HFF-Myc (cell line): Measurements from ENCODE around the gene TAAR6.
"Not testable (repeated sequence)": the region's sequence is repeated elsewhere in the genome, so short reads cannot be mapped to it uniquely, and the experiment has no call there.

Experiments
- DNase-seq: peaks from one replicate; pipeline ENCODE4 v3.0.0-alpha.2; 2011; ENCODE audit warnings: low read depth; ENCODE audit errors: extremely low read depth
- H3K4me3 ChIP-seq: replicated peaks from 2 replicates; pipeline ENCODE4 v1.5.1; 2011; ENCODE audit warnings: low read depth, mild to moderate bottlenecking, control low read depth, low read length
- CTCF ChIP-seq: IDR thresholded peaks from 2 replicates; pipeline ENCODE4 v1.5.1; 2012; ENCODE audit warnings: mild to moderate bottlenecking, low read depth, low read length, control low read depth; ENCODE audit errors: missing control alignments

The TAAR6 gene

DNA sequence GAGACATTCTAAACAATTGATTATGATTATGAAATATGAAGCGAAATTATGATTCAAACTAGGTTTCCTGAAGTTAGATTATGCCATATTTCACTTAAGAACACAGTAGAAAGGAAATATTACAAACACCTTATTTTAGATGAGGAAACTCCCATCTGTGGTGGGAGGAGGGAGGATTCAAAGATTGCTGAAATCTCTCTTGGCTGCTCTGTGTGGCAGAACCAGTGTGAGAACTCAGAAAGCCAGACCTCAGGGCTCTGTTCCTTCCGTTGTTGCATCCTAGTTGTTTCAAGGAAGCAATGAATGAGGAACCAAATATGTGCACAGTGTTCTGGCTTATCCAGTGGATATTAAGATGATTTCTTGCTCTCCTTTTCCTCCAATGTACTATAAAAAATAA, 17.3 kb downstream of the TAAR6 start:
- H3K4me3 ChIP-seq, result no peak overlapping the region
- no peak for DNase-seq
- TF ChIP-seq CTCF, result no peak

DNA sequence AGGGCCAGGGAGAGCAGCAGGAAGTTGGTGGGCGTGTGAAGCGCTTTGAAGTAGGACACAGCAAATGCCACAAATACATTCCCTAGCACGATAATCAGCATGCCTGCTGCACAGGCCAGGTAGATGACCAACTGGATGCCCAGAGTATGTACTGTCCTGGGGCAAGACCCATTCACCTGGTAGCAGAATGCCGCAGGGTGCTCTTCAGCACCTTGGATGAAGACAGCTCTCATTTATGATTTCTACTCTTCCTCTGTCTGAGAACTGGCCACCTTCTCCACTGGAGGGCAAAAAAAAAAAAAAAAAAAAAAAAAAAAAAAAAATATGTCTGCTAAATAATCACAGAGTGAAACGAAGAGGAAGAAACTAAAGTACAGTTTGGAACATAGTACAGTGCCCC, 19.3 kb downstream of the TAAR6 start, which contains the start of gene TAAR5:
Gene TAAR5 (minus strand): TSS at position 288 of the 400 bp plus-strand sequence. CDS start 55 bp downstream, at position 233.
- no peak for TF ChIP-seq CTCF
- no peak for DNase-seq
- H3K4me3 ChIP-seq, result no peak within 1 kb of the TSS

GRCh38 chr6:132590362-132590761, 20.2 kb downstream of the TAAR6 start:
- no peak overlapping the region for H3K4me3 ChIP-seq
- no peak for TF ChIP-seq CTCF
- no peak for DNase-seq

DNA sequence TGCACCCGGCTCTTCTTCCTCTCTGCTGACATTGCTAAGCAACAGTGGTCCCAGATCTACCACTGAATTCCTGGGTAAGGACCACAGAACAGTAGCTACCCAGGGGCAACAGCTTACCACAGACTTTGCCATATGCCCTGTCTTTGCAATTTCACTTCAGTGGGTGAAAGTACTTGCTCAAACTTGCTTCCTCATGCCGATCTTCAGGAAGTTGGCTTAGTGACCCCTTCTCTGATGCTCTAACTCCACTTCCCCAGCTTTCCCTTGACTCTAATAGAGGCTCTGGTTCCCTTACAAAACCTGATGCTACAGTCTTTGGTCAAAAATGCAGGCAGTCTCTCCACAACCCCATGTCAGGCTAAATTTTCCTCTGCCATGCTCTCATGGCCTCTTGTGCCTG, 22.7 kb downstream of the TAAR6 start:
- no peak for DNase-seq
- no peak overlapping the region for H3K4me3 ChIP-seq
- no peak for TF ChIP-seq CTCF

DNA sequence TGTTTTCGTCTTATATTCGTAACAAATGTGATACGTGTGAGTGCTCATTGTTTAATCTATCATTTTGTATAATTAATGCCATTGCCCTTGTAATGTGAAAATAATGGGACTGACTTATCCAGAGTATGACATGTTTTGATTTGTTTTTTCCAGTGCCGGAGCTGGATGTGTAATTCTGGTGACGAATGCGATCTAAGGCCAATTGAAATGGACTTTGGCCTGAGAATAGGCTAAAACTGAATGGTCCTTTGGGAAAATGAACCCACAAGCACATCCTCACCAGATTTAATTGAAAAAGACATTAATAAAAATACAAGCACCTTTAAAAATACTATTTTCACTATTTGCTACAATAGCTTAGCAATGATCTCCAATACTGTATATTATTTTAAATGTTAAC, 26.1 kb downstream of the TAAR6 start:
- DNase-seq, result no peak
- no peak for TF ChIP-seq CTCF
- H3K4me3 ChIP-seq, result no peak overlapping the region

GRCh38 chr6:132598473-132598872, 28.4 kb downstream of the TAAR6 start:
- TF ChIP-seq CTCF, result peak; percentile 41
- no peak overlapping the region for H3K4me3 ChIP-seq
- DNase-seq, result no peak

GRCh38 chr6:132600900-132601299, 30.8 kb downstream of the TAAR6 start:
- DNase-seq, H3K4me3 ChIP-seq: not testable (repeated sequence)
